NCI-H2107 treated with DMSO at 0.1 percent for 48 hours (cell line): ENCODE data around the gene TSPOAP1.
A peak's percentile ranks its signal among the peaks of the same experiment; 100 is the strongest.

ENCODE experiments used
- DNase-seq: peaks from one replicate; lab custom pipeline; 2025; ENCODE audit not compliant: unreplicated experiment; lab: John Stamatoyannopoulos, UW

The TSPOAP1 gene

GRCh38 chr17:58304750-58305486, 23.7 kb downstream of the TSPOAP1 start:
- DNase-seq, result no peak

- peak; percentile 19 for DNase-seq
Measured at GRCh38 chr17:58303971-58304749, 24.4 kb downstream of the TSPOAP1 start.

GRCh38 chr17:58302919-58303585, 25.5 kb downstream of the TSPOAP1 start:
- no peak for DNase-seq

- DNase-seq, result no peak
Measured at GRCh38 chr17:58302171-58302918, 26.2 kb downstream of the TSPOAP1 start.

- DNase-seq, result no peak
Measured at GRCh38 chr17:58301504-58302150, 27.0 kb downstream of the TSPOAP1 start.

- no peak for DNase-seq
Measured at GRCh38 chr17:58300336-58300735, 28.3 kb downstream of the TSPOAP1 start.

GRCh38 chr17:58294034-58294433, 34.6 kb downstream of the TSPOAP1 start:
- no peak for DNase-seq

- no peak for DNase-seq
Measured at GRCh38 chr17:58291246-58291645, 37.3 kb downstream of the TSPOAP1 start.

GRCh38 chr17:58289869-58290268, 38.7 kb downstream of the TSPOAP1 start:
- DNase-seq, result no peak

GRCh38 chr17:58285422-58285810, 43.2 kb downstream of the TSPOAP1 start:
- DNase-seq, result no peak

- no peak for DNase-seq
Measured at GRCh38 chr17:58284613-58285421, 43.8 kb downstream of the TSPOAP1 start.

GRCh38 chr17:58283674-58284612, 44.7 kb downstream of the TSPOAP1 start:
- DNase-seq, result no peak

GRCh38 chr17:58282442-58282841, 46.2 kb downstream of the TSPOAP1 start:
- DNase-seq, result no peak

GRCh38 chr17:58281511-58282011, 47.0 kb downstream of the TSPOAP1 start:
- no peak for DNase-seq

- no peak for DNase-seq
Measured at GRCh38 chr17:58280480-58281217, 47.9 kb downstream of the TSPOAP1 start, which contains the start of gene MPO. TSS of gene MPO (minus strand) at chr17:58280935. CDS start at chr17:58280758, 177 bp downstream.

GRCh38 chr17:58279736-58280479, 48.7 kb downstream of the TSPOAP1 start:
- no peak for DNase-seq
